C4-2B (cell line): ENCODE measurements around the gene CCDC83.

Experiments
- ZFX ChIP-seq: fragments of 450-650 bp; IDR thresholded peaks from 2 replicates; pipeline ENCODE4 v1.6.1; 2017
- TF ChIP-seq, protein P1 (sequence below): fragments of 450-650 bp; conservative IDR thresholded peaks from 2 replicates; pipeline ENCODE4 v1.5.1; 2017; ENCODE audit warnings: mild to moderate bottlenecking

DNA sequence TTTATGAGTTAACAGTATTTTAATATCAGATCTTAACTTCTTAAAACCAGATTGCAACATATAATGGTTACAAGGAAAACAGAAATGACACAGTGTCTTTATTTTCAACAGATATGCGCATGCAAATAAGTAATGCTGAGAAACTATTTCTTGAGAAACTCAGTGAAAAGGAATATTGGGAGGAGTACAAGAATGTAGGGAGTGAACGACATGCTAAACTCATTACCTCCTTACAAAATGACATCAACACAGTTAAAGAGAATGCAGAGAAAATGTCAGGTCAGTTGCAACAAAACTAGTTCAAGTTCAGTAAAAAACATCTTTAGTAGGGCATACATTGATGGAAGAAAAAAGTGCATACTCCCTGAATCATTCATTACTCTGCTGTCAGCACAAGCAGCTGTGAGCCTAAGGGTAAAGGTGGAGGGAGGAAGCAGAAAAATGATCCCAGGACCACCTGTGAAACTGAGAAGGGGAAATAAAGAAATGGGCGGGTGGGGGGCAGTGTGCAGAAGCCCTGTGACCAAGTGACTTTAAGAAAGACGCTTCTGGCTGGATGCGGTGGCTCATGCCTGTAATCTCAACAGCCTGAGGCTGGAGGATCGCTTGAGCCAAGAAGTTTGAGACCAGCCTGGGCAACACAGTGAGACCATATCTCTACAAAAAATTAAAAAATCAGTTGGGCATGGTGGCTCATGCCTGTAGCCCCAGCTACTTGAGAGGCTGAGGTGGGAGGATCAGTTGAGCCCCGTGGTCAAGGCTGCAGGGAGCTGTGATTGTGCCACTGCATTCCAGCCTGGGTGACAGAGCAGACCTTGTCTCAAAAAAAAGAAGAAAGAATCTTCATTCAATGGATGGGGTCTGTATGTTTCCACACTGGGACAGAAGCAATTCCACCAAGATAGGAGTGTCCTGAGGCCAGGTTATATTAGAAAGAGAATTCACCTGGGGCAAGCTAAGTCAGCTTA is 31.2 kb downstream of the CCDC83 start:
- TF ChIP-seq, protein P1, sequence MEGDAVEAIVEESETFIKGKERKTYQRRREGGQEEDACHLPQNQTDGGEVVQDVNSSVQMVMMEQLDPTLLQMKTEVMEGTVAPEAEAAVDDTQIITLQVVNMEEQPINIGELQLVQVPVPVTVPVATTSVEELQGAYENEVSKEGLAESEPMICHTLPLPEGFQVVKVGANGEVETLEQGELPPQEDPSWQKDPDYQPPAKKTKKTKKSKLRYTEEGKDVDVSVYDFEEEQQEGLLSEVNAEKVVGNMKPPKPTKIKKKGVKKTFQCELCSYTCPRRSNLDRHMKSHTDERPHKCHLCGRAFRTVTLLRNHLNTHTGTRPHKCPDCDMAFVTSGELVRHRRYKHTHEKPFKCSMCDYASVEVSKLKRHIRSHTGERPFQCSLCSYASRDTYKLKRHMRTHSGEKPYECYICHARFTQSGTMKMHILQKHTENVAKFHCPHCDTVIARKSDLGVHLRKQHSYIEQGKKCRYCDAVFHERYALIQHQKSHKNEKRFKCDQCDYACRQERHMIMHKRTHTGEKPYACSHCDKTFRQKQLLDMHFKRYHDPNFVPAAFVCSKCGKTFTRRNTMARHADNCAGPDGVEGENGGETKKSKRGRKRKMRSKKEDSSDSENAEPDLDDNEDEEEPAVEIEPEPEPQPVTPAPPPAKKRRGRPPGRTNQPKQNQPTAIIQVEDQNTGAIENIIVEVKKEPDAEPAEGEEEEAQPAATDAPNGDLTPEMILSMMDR, result no peak
- no peak for TF ChIP-seq ZFX
